ENCODE results near the gene MACF1.

GRCh38 chr1:39526466-39527189 is 322.1 kb downstream of the MACF1 start:
- TF ChIP-seq CTCF (IDR thresholded peaks at IDR 0.05) = no peak
- TF ChIP-seq POLR2AphosphoS5 (IDR thresholded peaks at IDR 0.05) = no peak
- TF ChIP-seq POLR2A (IDR thresholded peaks at IDR 0.05) = no peak
- no peak for TF ChIP-seq EP300 (IDR thresholded peaks at IDR 0.05)
